ENCODE data around the gene STON1. TPM values are rescaled to one million over a fixed set of nuclear protein-coding genes. Genes with fewer than 3 reads are reported as not detected.
A peak's percentile ranks its signal among the peaks of the same experiment; 100 is the strongest.
"Not testable (repeated sequence)": the region's sequence is repeated elsewhere in the genome, so short reads cannot be mapped to it uniquely, and the experiment has no call there.

The STON1 gene
- 1.8 and 2.1 TPM in 2 replicates for total RNA-seq

- DNase-seq (ENCODE audit: low read depth in 2 of 2) = peak in 1 of 2 donors; percentile 66
These were observed at the start of gene STON1 for GRCh38 chr2:48530033-48530811. STON1 (plus strand) TSS chr2:48530154; CDS start chr2:48580634, 50,480 bp downstream.

- no peak for DNase-seq (ENCODE audit: low read depth in 2 of 2)
These were observed 49.4 kb upstream of the STON1 start for GRCh38 chr2:48480526-48480925.

GRCh38 chr2:48482313-48482712 is 47.6 kb upstream of the STON1 start:
- peak; percentile 29 to 90 for DNase-seq (ENCODE audit: low read depth in 2 of 2)

- peak; percentile 68 to 84 for DNase-seq (ENCODE audit: low read depth in 2 of 2)
These were observed 47.2 kb upstream of the STON1 start for GRCh38 chr2:48482769-48483168.

GRCh38 chr2:48483506-48483905 is 46.4 kb upstream of the STON1 start:
- DNase-seq (ENCODE audit: low read depth in 2 of 2) = no peak

- DNase-seq (ENCODE audit: low read depth in 2 of 2) = no peak
These were observed 46.0 kb upstream of the STON1 start for GRCh38 chr2:48483916-48484315.

- DNase-seq (ENCODE audit: low read depth in 2 of 2) = no peak
These were observed 41.4 kb upstream of the STON1 start for GRCh38 chr2:48488545-48488944.

GRCh38 chr2:48496849-48497248 is 33.1 kb upstream of the STON1 start:
- DNase-seq (ENCODE audit: low read depth in 2 of 2) = no peak

GRCh38 chr2:48504647-48505327 is 25.2 kb upstream of the STON1 start:
- peak in 1 of 2 donors; percentile 18 for DNase-seq (ENCODE audit: low read depth in 2 of 2)

GRCh38 chr2:48507111-48507510 is 22.8 kb upstream of the STON1 start:
- no peak for DNase-seq (ENCODE audit: low read depth in 2 of 2)

- DNase-seq (ENCODE audit: low read depth in 2 of 2) = peak; percentile 63 to 87
These were observed 21.4 kb upstream of the STON1 start for GRCh38 chr2:48508461-48509124.

GRCh38 chr2:48510329-48510728 is 19.6 kb upstream of the STON1 start:
- DNase-seq (ENCODE audit: low read depth in 2 of 2) = peak in 1 of 2 donors; percentile 62

- DNase-seq (ENCODE audit: low read depth in 2 of 2) = no peak
These were observed 18.0 kb upstream of the STON1 start for GRCh38 chr2:48511849-48512470.

GRCh38 chr2:48512571-48512970 is 17.4 kb upstream of the STON1 start:
- no peak for DNase-seq (ENCODE audit: low read depth in 2 of 2)

GRCh38 chr2:48514348-48515003 is 15.5 kb upstream of the STON1 start:
- DNase-seq (ENCODE audit: low read depth in 2 of 2) = no peak

- no peak for DNase-seq (ENCODE audit: low read depth in 2 of 2)
These were observed 14.4 kb upstream of the STON1 start for GRCh38 chr2:48515513-48515985.

GRCh38 chr2:48519593-48519992 is 10.4 kb upstream of the STON1 start:
- no peak for DNase-seq (ENCODE audit: low read depth in 2 of 2)

- not testable (repeated sequence) for DNase-seq (ENCODE audit: low read depth in 2 of 2)
These were observed 5.2 kb upstream of the STON1 start for GRCh38 chr2:48524756-48525155.

- no peak for DNase-seq (ENCODE audit: low read depth in 2 of 2)
These were observed 4.5 kb upstream of the STON1 start for GRCh38 chr2:48525269-48525943.

GRCh38 chr2:48527226-48527885 is 2.6 kb upstream of the STON1 start:
- DNase-seq (ENCODE audit: low read depth in 2 of 2) = no peak

Measured in dermis microvascular lymphatic vessel endothelial cell (primary cell).